HCT116 (cell line): ENCODE results near the gene TPD52L1. TPM values are rescaled to one million over a fixed set of nuclear protein-coding genes. Genes with fewer than 3 reads are reported as not detected.

Source experiments
- ATAC-seq: fragments of 200-7000 bp; cut with Tn5 transposase; 2 replicates; pipeline ENCODE4 v1.9.1; 2020; ENCODE audit warnings: mild to moderate bottlenecking, moderate library complexity
- BruUV-seq: library from RNA; stranded (reverse); fragments of 400-500 nt; replicated peaks from 2 replicates; lab custom pipeline; 2021; lab: Mats Ljungman, UMichigan
- CTCF ChIA-PET: fragments of 300-600 bp; sonication (Branson Sonifier 250); formaldehyde crosslinking; loops from one replicate; lab custom pipeline; 2021; ENCODE audit warnings: antibody characterized with exemption; lab: Charles Lee
- POLR2A ChIA-PET: fragments of 300-600, 350-600 bp; sonication (Branson Sonifier 250); formaldehyde crosslinking; loops from one replicate; lab custom pipeline; 2021; ENCODE audit warnings: antibody characterized with exemption; lab: Charles Lee
- RAD21 ChIA-PET, 2 experiments: fragments of 300-600 bp; sonication (Branson Sonifier 250); formaldehyde crosslinking; loops; one replicate each; lab custom pipeline; 2023; ENCODE audit warnings: low total read pairs in 2 of 2; ENCODE audit not compliant: uncharacterized antibody in 2 of 2, unreplicated experiment in 2 of 2, low non-redundant PET in 1 of 2; lab: Charles Lee
- DNase-seq: peaks from one replicate; pipeline ENCODE4 v3.0.0-alpha.2; 2010; ENCODE audit warnings: low read depth, low spot score
- H2AFZ ChIP-seq: fragments of 200-600 bp; shearing (Covaris generic), sonication (generic); 2 replicates; pipeline ENCODE4 v1.6.1; 2017; ENCODE audit warnings: low read depth, mixed run types, mixed read lengths, antibody characterized with exemption, low read length; ENCODE audit not compliant: poor library complexity, severe bottlenecking
- H3K27ac ChIP-seq: 2 replicates; pipeline ENCODE4 v1.5.1; 2012; ENCODE audit warnings: low read depth, low read length
- H3K27me3 ChIP-seq: fragments of 200-600 bp; sonication (generic); 2 replicates; pipeline ENCODE4 v1.6.1; 2016; ENCODE audit warnings: mixed run types, low read length, mixed read lengths; ENCODE audit not compliant: insufficient read depth
- H3K36me3 ChIP-seq, 2 experiments: fragments of 200-500 bp in 1 of 2; fragments of 200-600 bp in 1 of 2; sonication (Bioruptor generic) in 1 of 2; sonication (generic) in 1 of 2; 2 replicates each; pipeline versions ENCODE4 v1.5.1 to v1.6.1; 2014 to 2016; ENCODE audit warnings: low read length in 2 of 2, inconsistent platforms in 1 of 2, mixed read lengths in 1 of 2, mixed run types in 1 of 2; ENCODE audit not compliant: insufficient read depth in 2 of 2, control insufficient read depth in 1 of 2
- H3K4me1 ChIP-seq, 2 experiments: fragments of 200-600 bp in 1 of 2; sonication (generic) in 1 of 2; 2 replicates each; pipeline versions ENCODE4 v1.5.1 to v1.6.1; 2012 to 2017; ENCODE audit warnings: low read length in 2 of 2, inconsistent platforms in 1 of 2, mild to moderate bottlenecking in 1 of 2, mixed read lengths in 1 of 2, mixed run types in 1 of 2, moderate library complexity in 1 of 2; ENCODE audit not compliant: insufficient read depth in 2 of 2, control insufficient read depth in 1 of 2
- H3K4me2 ChIP-seq: fragments of 200-600 bp; sonication (generic); 2 replicates; pipeline ENCODE4 v1.6.1; 2017; ENCODE audit warnings: mixed run types, low read length, mixed read lengths
- H3K4me3 ChIP-seq, 2 experiments: fragments of 200-600 bp in 1 of 2; sonication (generic) in 1 of 2; replicated peaks in 1 of 2; 2 replicates each; pipeline ENCODE4 v1.5.1; 2011 to 2016; ENCODE audit warnings: low read length in 2 of 2, control low read depth in 1 of 2, low read depth in 1 of 2, mild to moderate bottlenecking in 1 of 2, mixed read lengths in 1 of 2, mixed run types in 1 of 2
- H3K79me2 ChIP-seq: fragments of 200-600 bp; sonication (generic); 2 replicates; pipeline ENCODE4 v1.6.1; 2017; ENCODE audit warnings: mild to moderate bottlenecking, mixed run types, low read length, moderate library complexity, mixed read lengths; ENCODE audit not compliant: insufficient read depth
- H3K9ac ChIP-seq: fragments of 200-600 bp; sonication (generic); 2 replicates; pipeline ENCODE4 v1.6.1; 2016; ENCODE audit warnings: low read length, mixed read lengths
- H3K9me2 ChIP-seq: fragments of 200-600 bp; sonication (generic), shearing (Covaris generic); 2 replicates; pipeline ENCODE4 v1.6.1; 2017; ENCODE audit warnings: mixed run types, mild to moderate bottlenecking, moderate library complexity; ENCODE audit not compliant: insufficient read depth
- H3K9me3 ChIP-seq, 2 experiments: fragments of 200-500 bp in 1 of 2; fragments of 200-600 bp in 1 of 2; sonication (Bioruptor generic) in 1 of 2; sonication (generic) in 1 of 2; 2 replicates each; pipeline ENCODE4 v1.6.1; 2014 to 2017; ENCODE audit warnings: low read length in 2 of 2, mixed read lengths in 2 of 2, inconsistent platforms in 1 of 2, low read depth in 1 of 2, mild to moderate bottlenecking in 1 of 2, mixed run types in 1 of 2, moderate library complexity in 1 of 2; ENCODE audit not compliant: control insufficient read depth in 1 of 2, insufficient read depth in 1 of 2
- H4K20me1 ChIP-seq: fragments of 200-600 bp; sonication (generic), shearing (Covaris generic); 2 replicates; pipeline ENCODE4 v1.6.1; 2017; ENCODE audit warnings: mixed run types, mild to moderate bottlenecking, moderate library complexity; ENCODE audit not compliant: insufficient read depth
- CBX3 ChIP-seq: IDR thresholded peaks from 2 replicates; pipeline ENCODE4 v1.6.1; 2012; ENCODE audit warnings: low read depth
- CEBPB ChIP-seq: IDR thresholded peaks from 2 replicates; pipeline ENCODE4 v1.6.1; 2012; ENCODE audit warnings: low read depth
- EGR1 ChIP-seq: IDR thresholded peaks from 2 replicates; pipeline ENCODE4 v1.6.1; 2012; ENCODE audit warnings: low read depth
- EZH2 ChIP-seq: fragments of 200-600 bp; sonication (generic); IDR thresholded peaks from 2 replicates; pipeline ENCODE4 v1.6.1; 2017; ENCODE audit warnings: antibody characterized with exemption, mixed run types
- EZH2phosphoT487 ChIP-seq: fragments of 200-600 bp; IDR thresholded peaks from 2 replicates; pipeline ENCODE4 v1.6.1; 2018; ENCODE audit warnings: antibody characterized with exemption, borderline replicate concordance
- FOSL1 ChIP-seq: IDR thresholded peaks from 2 replicates; pipeline ENCODE4 v1.6.1; 2012; ENCODE audit warnings: low read depth
- JUND ChIP-seq: IDR thresholded peaks from 2 replicates; pipeline ENCODE4 v1.6.1; 2012
- POLR2A ChIP-seq: IDR thresholded peaks from 2 replicates; pipeline ENCODE4 v1.7.0; 2011; ENCODE audit warnings: borderline replicate concordance; ENCODE audit not compliant: insufficient read depth, insufficient read length; ENCODE audit errors: extremely low read depth
- RAD21 ChIP-seq: IDR thresholded peaks from 2 replicates; pipeline ENCODE4 v1.6.1; 2012; ENCODE audit warnings: low read depth, mild to moderate bottlenecking
- SP1 ChIP-seq: IDR thresholded peaks from 2 replicates; pipeline ENCODE4 v1.6.1; 2012; ENCODE audit warnings: low read depth
- SRF ChIP-seq: IDR thresholded peaks from 2 replicates; pipeline ENCODE4 v1.6.1; 2012; ENCODE audit warnings: low read depth
- TCF7L2 ChIP-seq: IDR thresholded peaks from 2 replicates; pipeline ENCODE4 v1.7.0; 2011; ENCODE audit warnings: borderline replicate concordance, inconsistent platforms; ENCODE audit not compliant: insufficient read depth, insufficient read length; ENCODE audit errors: extremely low read depth
- YY1 ChIP-seq: IDR thresholded peaks from 2 replicates; pipeline ENCODE4 v1.6.1; 2011; ENCODE audit warnings: low read length, low read depth, moderate library complexity, mild to moderate bottlenecking; ENCODE audit not compliant: insufficient replicate concordance; ENCODE audit errors: extremely low read depth
- ZFX ChIP-seq: fragments of 450-650 bp; IDR thresholded peaks from 2 replicates; pipeline ENCODE4 v1.6.1; 2017
- ZNF274 ChIP-seq: fragments of 200-500 bp; sonication (Bioruptor generic); IDR thresholded peaks from 2 replicates; pipeline ENCODE4 v1.6.1; 2014; ENCODE audit warnings: mild to moderate bottlenecking, low read depth, low read length, inconsistent platforms
- intact Hi-C: fragments of 100-400 bp; cut with micrococcal nuclease; formaldehyde crosslinking; loops from 2 replicates; pipeline ENCODE4 v1.10.0; 2022
- total RNA-seq: library from RNA; stranded (reverse); gene quantifications from one replicate; pipeline ENCODE4 v1.2.1, GENCODE V29; 2021; ENCODE audit not compliant: unreplicated experiment
- TF ChIP-seq, protein P1 (sequence below): IDR thresholded peaks from 2 replicates; pipeline ENCODE4 v1.6.1; 2011; ENCODE audit warnings: mild to moderate bottlenecking, low read length, moderate library complexity; ENCODE audit not compliant: insufficient replicate concordance; ENCODE audit errors: extremely low read depth
- TF ChIP-seq, protein P2 (sequence below), 3 experiments: fragments of 200-600 bp in 1 of 3; sonication (generic) in 1 of 3; IDR thresholded peaks in 2 of 3; conservative IDR thresholded peaks in 1 of 3; 2 replicates each; pipeline ENCODE4 v1.5.1; 2012 to 2017; ENCODE audit warnings: low read depth in 2 of 3, low read length in 2 of 3, antibody characterized with exemption in 1 of 3, borderline replicate concordance in 1 of 3, control low read depth in 1 of 3, mild to moderate bottlenecking in 1 of 3, mixed read lengths in 1 of 3, mixed run types in 1 of 3, moderate library complexity in 1 of 3; ENCODE audit not compliant: insufficient read depth in 1 of 3
- TF ChIP-seq, protein P3 (sequence below): IDR thresholded peaks from 2 replicates; pipeline ENCODE4 v1.6.1; 2012
- TF ChIP-seq, protein P4 (sequence below): IDR thresholded peaks from 2 replicates; pipeline ENCODE4 v1.6.1; 2012; ENCODE audit warnings: low read depth

TPD52L1 gene
- total RNA-seq, 1 experiment from 2014 or later, result 64.1 TPM

DNA sequence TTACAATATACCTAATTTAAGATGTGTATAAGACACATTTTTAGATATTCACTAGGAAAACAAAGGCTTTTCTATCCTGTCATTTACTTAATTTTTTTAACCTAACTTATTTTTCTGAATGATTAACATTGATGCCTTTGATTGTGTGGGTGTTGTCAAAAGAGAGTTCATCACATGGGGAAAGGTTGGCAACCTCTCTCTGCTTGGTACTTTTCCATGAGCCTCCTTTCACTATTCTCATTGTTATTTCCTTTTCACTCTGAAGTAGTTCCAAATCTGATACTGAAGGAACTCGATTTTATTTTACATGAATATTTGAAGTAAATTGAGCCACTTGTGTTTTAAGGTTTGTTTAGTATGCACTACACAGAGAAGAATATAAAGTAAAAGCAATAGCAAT lies 35.9 kb downstream of the TPD52L1 start:
- H3K79me2 ChIP-seq, result no peaks in the 10 kb centered on the region; the same call in 1 of the 2 replicates
- no peaks in the 10 kb centered on the region for H3K9me2 ChIP-seq
- RAD21 ChIA-PET, result no interaction called here
- intact Hi-C loops, result no loop called here
- no TSS peak for BruUV-seq
- DNase-seq, result no peak
- H3K36me3 ChIP-seq, result no peaks in the 10 kb centered on the region
- TF ChIP-seq ZNF274 (no peak), EZH2phosphoT487 (no peak), ZFX (no peak), JUND (no peak), FOSL1 (no peak), SRF (no peak), POLR2A (no peak), YY1 (no peak), EZH2 (no peak), EGR1 (no peak), CEBPB (no peak), SP1 (no peak), TCF7L2 (no peak), CBX3 (no peak), RAD21 (no peak)
- TF ChIP-seq, protein P1, sequence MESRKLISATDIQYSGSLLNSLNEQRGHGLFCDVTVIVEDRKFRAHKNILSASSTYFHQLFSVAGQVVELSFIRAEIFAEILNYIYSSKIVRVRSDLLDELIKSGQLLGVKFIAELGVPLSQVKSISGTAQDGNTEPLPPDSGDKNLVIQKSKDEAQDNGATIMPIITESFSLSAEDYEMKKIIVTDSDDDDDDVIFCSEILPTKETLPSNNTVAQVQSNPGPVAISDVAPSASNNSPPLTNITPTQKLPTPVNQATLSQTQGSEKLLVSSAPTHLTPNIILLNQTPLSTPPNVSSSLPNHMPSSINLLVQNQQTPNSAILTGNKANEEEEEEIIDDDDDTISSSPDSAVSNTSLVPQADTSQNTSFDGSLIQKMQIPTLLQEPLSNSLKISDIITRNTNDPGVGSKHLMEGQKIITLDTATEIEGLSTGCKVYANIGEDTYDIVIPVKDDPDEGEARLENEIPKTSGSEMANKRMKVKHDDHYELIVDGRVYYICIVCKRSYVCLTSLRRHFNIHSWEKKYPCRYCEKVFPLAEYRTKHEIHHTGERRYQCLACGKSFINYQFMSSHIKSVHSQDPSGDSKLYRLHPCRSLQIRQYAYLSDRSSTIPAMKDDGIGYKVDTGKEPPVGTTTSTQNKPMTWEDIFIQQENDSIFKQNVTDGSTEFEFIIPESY, result no peak
- TF ChIP-seq, protein P2, sequence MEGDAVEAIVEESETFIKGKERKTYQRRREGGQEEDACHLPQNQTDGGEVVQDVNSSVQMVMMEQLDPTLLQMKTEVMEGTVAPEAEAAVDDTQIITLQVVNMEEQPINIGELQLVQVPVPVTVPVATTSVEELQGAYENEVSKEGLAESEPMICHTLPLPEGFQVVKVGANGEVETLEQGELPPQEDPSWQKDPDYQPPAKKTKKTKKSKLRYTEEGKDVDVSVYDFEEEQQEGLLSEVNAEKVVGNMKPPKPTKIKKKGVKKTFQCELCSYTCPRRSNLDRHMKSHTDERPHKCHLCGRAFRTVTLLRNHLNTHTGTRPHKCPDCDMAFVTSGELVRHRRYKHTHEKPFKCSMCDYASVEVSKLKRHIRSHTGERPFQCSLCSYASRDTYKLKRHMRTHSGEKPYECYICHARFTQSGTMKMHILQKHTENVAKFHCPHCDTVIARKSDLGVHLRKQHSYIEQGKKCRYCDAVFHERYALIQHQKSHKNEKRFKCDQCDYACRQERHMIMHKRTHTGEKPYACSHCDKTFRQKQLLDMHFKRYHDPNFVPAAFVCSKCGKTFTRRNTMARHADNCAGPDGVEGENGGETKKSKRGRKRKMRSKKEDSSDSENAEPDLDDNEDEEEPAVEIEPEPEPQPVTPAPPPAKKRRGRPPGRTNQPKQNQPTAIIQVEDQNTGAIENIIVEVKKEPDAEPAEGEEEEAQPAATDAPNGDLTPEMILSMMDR (IDR thresholded peaks at IDR 0.05 in 2 of 3, conservative IDR thresholded peaks at IDR 0.05 in 1 of 3; ENCODE audit: borderline replicate concordance in 1 of 3, insufficient read depth in 1 of 3, low read depth in 2 of 3, low read length in 2 of 3), result no peak
- TF ChIP-seq, protein P3, sequence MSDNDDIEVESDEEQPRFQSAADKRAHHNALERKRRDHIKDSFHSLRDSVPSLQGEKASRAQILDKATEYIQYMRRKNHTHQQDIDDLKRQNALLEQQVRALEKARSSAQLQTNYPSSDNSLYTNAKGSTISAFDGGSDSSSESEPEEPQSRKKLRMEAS, result no peak
- TF ChIP-seq, protein P4, sequence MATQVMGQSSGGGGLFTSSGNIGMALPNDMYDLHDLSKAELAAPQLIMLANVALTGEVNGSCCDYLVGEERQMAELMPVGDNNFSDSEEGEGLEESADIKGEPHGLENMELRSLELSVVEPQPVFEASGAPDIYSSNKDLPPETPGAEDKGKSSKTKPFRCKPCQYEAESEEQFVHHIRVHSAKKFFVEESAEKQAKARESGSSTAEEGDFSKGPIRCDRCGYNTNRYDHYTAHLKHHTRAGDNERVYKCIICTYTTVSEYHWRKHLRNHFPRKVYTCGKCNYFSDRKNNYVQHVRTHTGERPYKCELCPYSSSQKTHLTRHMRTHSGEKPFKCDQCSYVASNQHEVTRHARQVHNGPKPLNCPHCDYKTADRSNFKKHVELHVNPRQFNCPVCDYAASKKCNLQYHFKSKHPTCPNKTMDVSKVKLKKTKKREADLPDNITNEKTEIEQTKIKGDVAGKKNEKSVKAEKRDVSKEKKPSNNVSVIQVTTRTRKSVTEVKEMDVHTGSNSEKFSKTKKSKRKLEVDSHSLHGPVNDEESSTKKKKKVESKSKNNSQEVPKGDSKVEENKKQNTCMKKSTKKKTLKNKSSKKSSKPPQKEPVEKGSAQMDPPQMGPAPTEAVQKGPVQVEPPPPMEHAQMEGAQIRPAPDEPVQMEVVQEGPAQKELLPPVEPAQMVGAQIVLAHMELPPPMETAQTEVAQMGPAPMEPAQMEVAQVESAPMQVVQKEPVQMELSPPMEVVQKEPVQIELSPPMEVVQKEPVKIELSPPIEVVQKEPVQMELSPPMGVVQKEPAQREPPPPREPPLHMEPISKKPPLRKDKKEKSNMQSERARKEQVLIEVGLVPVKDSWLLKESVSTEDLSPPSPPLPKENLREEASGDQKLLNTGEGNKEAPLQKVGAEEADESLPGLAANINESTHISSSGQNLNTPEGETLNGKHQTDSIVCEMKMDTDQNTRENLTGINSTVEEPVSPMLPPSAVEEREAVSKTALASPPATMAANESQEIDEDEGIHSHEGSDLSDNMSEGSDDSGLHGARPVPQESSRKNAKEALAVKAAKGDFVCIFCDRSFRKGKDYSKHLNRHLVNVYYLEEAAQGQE, result no peak
- TF ChIP-seq, all 23 proteins: peak for 0
- H3K4me1 ChIP-seq, result peaks cover 3 to 20% of the 10 kb centered on the region in 2 experiments; a peak in 3 of 4 replicates
- no peak overlapping the region for H3K4me3 ChIP-seq
- POLR2A ChIA-PET, result no interaction called here
- no peak overlapping the region for H3K27ac ChIP-seq
- CTCF ChIA-PET, result no interaction called here
- no peaks in the 10 kb centered on the region for H3K27me3 ChIP-seq
- H3K9me3 ChIP-seq, result no peaks in the 10 kb centered on the region
- no peak overlapping the region for H2AFZ ChIP-seq
- no peaks in the 10 kb centered on the region for H4K20me1 ChIP-seq
- ATAC-seq, result no peak
- no peak overlapping the region for H3K4me2 ChIP-seq
- H3K9ac ChIP-seq, result no peak overlapping the region
